ENCODE measurements around the gene KCTD4.
"Not testable (repeated sequence)": the region's sequence is repeated elsewhere in the genome, so short reads cannot be mapped to it uniquely, and the experiment has no call there.

Gene KCTD4

GRCh38 chr13:45200701-45201232 lies at the start of gene KCTD4:
Gene KCTD4, minus strand, starts transcription at chr13:45201045. Its CDS starts 6,478 bp downstream, at chr13:45194567.
- DNase-seq (ENCODE audit: low read depth) = no peak

GRCh38 chr13:45249662-45250061 lies 48.8 kb upstream of the KCTD4 start:
- DNase-seq (ENCODE audit: low read depth) = no peak

- not testable (repeated sequence) for DNase-seq (ENCODE audit: low read depth)
Observed at GRCh38 chr13:45244736-45245135, 43.9 kb upstream of the KCTD4 start.

GRCh38 chr13:45243077-45243476 lies 42.2 kb upstream of the KCTD4 start:
- DNase-seq (ENCODE audit: low read depth) = no peak

GRCh38 chr13:45242524-45242923 lies 41.7 kb upstream of the KCTD4 start:
- DNase-seq (ENCODE audit: low read depth) = no peak

GRCh38 chr13:45242070-45242469 lies 41.2 kb upstream of the KCTD4 start:
- no peak for DNase-seq (ENCODE audit: low read depth)

GRCh38 chr13:45240143-45240542 lies 39.3 kb upstream of the KCTD4 start:
- DNase-seq (ENCODE audit: low read depth) = no peak

- no peak for DNase-seq (ENCODE audit: low read depth)
Observed at GRCh38 chr13:45238945-45239795, 38.3 kb upstream of the KCTD4 start.

- DNase-seq (ENCODE audit: low read depth) = no peak
Observed at GRCh38 chr13:45232591-45232990, 31.7 kb upstream of the KCTD4 start.

- no peak for DNase-seq (ENCODE audit: low read depth)
Observed at GRCh38 chr13:45231722-45232121, 30.9 kb upstream of the KCTD4 start.

- DNase-seq (ENCODE audit: low read depth) = no peak
Observed at GRCh38 chr13:45231305-45231704, 30.5 kb upstream of the KCTD4 start.

- no peak for DNase-seq (ENCODE audit: low read depth)
Observed at GRCh38 chr13:45229172-45229571, 28.3 kb upstream of the KCTD4 start.

GRCh38 chr13:45228002-45228401 lies 27.2 kb upstream of the KCTD4 start:
- no peak for DNase-seq (ENCODE audit: low read depth)

GRCh38 chr13:45226024-45226423 lies 25.2 kb upstream of the KCTD4 start:
- no peak for DNase-seq (ENCODE audit: low read depth)

GRCh38 chr13:45225370-45225769 lies 24.5 kb upstream of the KCTD4 start:
- DNase-seq (ENCODE audit: low read depth) = no peak

- no peak for DNase-seq (ENCODE audit: low read depth)
Observed at GRCh38 chr13:45224176-45224575, 23.3 kb upstream of the KCTD4 start.

- no peak for DNase-seq (ENCODE audit: low read depth)
Observed at GRCh38 chr13:45222919-45223318, 22.1 kb upstream of the KCTD4 start.

- DNase-seq (ENCODE audit: low read depth) = no peak
Observed at GRCh38 chr13:45222516-45222915, 21.7 kb upstream of the KCTD4 start.

GRCh38 chr13:45220403-45220802 lies 19.6 kb upstream of the KCTD4 start:
- no peak for DNase-seq (ENCODE audit: low read depth)

- DNase-seq (ENCODE audit: low read depth) = no peak
Observed at GRCh38 chr13:45219938-45220375, 19.1 kb upstream of the KCTD4 start.

- DNase-seq (ENCODE audit: low read depth) = no peak
Observed at GRCh38 chr13:45219123-45219891, 18.5 kb upstream of the KCTD4 start.

- DNase-seq (ENCODE audit: low read depth) = no peak
Observed at GRCh38 chr13:45218689-45219088, 17.8 kb upstream of the KCTD4 start.

- no peak for DNase-seq (ENCODE audit: low read depth)
Observed at GRCh38 chr13:45216193-45216592, 15.3 kb upstream of the KCTD4 start.

All from stimulated activated CD8-positive, alpha-beta memory T cell treated with anti-CD3 and anti-CD28 coated beads, Interleukin-12 subunit alpha, Interleukin-12 subunit beta, amount 100 ng/mL, for 4 hours (primary cell).